ENCODE data around the gene LDLRAD4. TPM values are rescaled to one million over a fixed set of nuclear protein-coding genes. Genes with fewer than 3 reads are reported as not detected.

The LDLRAD4 gene
- total and polyA plus RNA-seq, 9 of the 15 experiments (the other 6 are each of a cell fraction or from before 2014, with no cell fraction given) = 0.01 TPM; not detected in 8

DNA sequence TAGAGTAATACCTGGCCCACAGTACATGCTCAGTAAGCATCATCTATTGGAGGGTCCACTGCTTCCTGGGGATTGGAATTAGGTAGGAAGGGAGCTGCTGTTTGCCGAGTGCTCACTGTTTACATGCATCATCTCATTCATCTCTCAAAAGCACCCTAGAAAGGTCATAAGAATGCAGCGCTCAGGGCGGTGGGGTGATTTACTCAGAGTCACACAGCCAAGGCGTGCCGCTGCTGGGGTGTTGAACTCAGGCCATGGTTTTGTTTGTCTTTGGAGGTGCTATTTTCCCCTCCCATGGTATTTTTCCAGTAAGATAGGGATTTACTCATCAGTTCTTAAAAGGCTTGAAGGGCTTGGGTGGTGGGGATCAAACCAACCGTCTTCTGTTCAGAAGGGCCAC is 227.5 kb downstream of the LDLRAD4 start:
- H3K4me2 ChIP-seq (ENCODE audit: insufficient read depth, low read length) = no peak overlapping the region
- BruUV-seq (replicated peaks) = no TSS peak
- FAIRE-seq (no peak), ATAC-seq (no peak), DNase-seq (ENCODE audit: extremely low read depth in 1 of 4, low spot score in 3 of 4) (no peak)
- no peaks in the 10 kb centered on the region for H3K79me2 ChIP-seq (ENCODE audit: control insufficient read depth, insufficient read depth, low read length)
- H3K4me1 ChIP-seq (replicated peaks in 1 of 2; ENCODE audit: control insufficient read depth in 2 of 2, insufficient read depth in 2 of 2, low read length in 2 of 2) = no peaks in the 10 kb centered on the region
- intact Hi-C loops (cut with micrococcal nuclease) (no loop called here), in situ Hi-C loops (cut with MboI) (no loop called here)
- H3K27me3 ChIP-seq (ENCODE audit: control insufficient read depth in 2 of 2, insufficient read depth in 2 of 2, low read length in 2 of 2) = peaks cover 17 to 61% of the 10 kb centered on the region in 2 experiments
- 0% methylated on average over 6 of the region's 6 CpGs for WGBS (ENCODE audit: insufficient coverage, low coverage, missing lambda C conversion rate)
- ChIA-PET CTCF (ENCODE audit: low intra/inter-chr PET ratio) (no interaction called here), POLR2A (no interaction called here)
- H2AFZ ChIP-seq (ENCODE audit: low read depth, low read length) = no peak overlapping the region
- H3K9me3 ChIP-seq (replicated peaks; ENCODE audit: control insufficient read depth, insufficient read depth, low read depth, low read length) = no peaks in the 10 kb centered on the region
- H3K9ac ChIP-seq (ENCODE audit: insufficient read depth in 1 of 2, low read depth in 2 of 2, low read length in 2 of 2) = no peak overlapping the region
- H3K27ac ChIP-seq (ENCODE audit: extremely low read depth, low read depth, low read length) = no peak overlapping the region
- H3K4me3 ChIP-seq = no peak overlapping the region
- H3K36me3 ChIP-seq (ENCODE audit: control insufficient read depth, insufficient read depth, low read length) = no peaks in the 10 kb centered on the region
- no peaks in the 10 kb centered on the region for H3K9me1 ChIP-seq (ENCODE audit: control insufficient read depth, insufficient read depth, low read length)
- no peaks in the 10 kb centered on the region; the same call in 1 of the 2 replicates for H4K20me1 ChIP-seq (replicated peaks; ENCODE audit: control insufficient read depth, insufficient read depth, low read length)
- no peak for TF ChIP-seq ZNF324 (CRISPR knock-in tag; IDR thresholded peaks at IDR 0.05)
- no peak for TF ChIP-seq MBD2 (IDR thresholded peaks at IDR 0.05; ENCODE audit: borderline replicate concordance, low read depth)
- TF ChIP-seq E2F5 (CRISPR knock-in tag; IDR thresholded peaks at IDR 0.05) = no peak
- TF ChIP-seq, protein P1, sequence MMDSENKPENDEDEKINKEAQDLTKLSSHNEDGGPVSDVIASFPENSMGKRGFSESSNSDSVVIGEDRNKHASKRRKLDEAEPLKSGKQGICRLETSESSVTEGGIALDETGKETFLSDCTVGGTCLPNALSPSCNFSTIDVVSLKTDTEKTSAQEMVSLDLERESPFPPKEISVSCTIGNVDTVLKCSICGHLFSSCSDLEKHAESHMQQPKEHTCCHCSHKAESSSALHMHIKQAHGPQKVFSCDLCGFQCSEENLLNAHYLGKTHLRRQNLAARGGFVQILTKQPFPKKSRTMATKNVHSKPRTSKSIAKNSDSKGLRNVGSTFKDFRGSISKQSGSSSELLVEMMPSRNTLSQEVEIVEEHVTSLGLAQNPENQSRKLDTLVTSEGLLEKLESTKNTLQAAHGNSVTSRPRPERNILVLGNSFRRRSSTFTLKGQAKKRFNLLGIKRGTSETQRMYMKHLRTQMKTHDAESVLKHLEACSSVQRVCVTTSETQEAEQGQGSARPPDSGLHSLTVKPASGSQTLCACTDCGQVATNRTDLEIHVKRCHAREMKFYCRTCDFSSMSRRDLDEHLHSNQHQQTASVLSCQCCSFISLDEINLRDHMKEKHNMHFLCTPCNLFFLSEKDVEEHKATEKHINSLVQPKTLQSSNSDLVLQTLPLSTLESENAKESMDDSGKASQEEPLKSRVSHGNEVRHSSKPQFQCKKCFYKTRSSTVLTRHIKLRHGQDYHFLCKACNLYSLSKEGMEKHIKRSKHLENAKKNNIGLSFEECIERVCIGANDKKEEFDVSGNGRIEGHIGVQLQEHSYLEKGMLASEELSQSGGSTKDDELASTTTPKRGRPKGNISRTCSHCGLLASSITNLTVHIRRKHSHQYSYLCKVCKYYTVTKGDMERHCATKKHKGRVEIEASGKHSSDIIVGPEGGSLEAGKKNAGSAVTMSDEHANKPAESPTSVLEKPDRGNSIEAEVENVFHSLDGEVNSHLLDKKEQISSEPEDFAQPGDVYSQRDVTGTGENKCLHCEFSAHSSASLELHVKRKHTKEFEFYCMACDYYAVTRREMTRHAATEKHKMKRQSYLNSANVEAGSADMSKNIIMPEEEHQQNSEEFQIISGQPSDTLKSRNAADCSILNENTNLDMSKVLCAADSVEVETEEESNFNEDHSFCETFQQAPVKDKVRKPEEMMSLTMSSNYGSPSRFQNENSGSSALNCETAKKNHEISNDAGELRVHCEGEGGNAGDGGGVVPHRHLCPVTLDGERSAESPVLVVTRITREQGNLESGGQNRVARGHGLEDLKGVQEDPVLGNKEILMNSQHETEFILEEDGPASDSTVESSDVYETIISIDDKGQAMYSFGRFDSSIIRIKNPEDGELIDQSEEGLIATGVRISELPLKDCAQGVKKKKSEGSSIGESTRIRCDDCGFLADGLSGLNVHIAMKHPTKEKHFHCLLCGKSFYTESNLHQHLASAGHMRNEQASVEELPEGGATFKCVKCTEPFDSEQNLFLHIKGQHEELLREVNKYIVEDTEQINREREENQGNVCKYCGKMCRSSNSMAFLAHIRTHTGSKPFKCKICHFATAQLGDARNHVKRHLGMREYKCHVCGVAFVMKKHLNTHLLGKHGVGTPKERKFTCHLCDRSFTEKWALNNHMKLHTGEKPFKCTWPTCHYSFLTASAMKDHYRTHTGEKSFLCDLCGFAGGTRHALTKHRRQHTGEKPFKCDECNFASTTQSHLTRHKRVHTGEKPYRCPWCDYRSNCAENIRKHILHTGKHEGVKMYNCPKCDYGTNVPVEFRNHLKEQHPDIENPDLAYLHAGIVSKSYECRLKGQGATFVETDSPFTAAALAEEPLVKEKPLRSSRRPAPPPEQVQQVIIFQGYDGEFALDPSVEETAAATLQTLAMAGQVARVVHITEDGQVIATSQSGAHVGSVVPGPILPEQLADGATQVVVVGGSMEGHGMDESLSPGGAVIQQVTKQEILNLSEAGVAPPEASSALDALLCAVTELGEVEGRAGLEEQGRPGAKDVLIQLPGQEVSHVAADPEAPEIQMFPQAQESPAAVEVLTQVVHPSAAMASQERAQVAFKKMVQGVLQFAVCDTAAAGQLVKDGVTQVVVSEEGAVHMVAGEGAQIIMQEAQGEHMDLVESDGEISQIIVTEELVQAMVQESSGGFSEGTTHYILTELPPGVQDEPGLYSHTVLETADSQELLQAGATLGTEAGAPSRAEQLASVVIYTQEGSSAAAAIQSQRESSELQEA (IDR thresholded peaks at IDR 0.05; ENCODE audit: low read depth) = no peak
- no peak for TF ChIP-seq HMGXB4 (CRISPR knock-in tag; IDR thresholded peaks at IDR 0.05)
- TF ChIP-seq ARHGAP35 (IDR thresholded peaks at IDR 0.05; ENCODE audit: partially characterized antibody) = no peak
- no peak for TF ChIP-seq ZNF175 (CRISPR knock-in tag; IDR thresholded peaks at IDR 0.05; ENCODE audit: low read depth)
- no peak for TF ChIP-seq ARID3B (CRISPR knock-in tag; IDR thresholded peaks at IDR 0.05; ENCODE audit: borderline replicate concordance)

Data from K562 (cell line).